Keratinocyte (primary cell): ENCODE results near the gene RASGRP3. TPM values are rescaled to one million over a fixed set of nuclear protein-coding genes. Genes with fewer than 3 reads are reported as not detected.

Experiments used
- DNase-seq: peaks from one replicate; pipeline ENCODE4 v3.0.0-alpha.2; 2011; ENCODE audit warnings: low read depth, missing footprints, low spot score
- FAIRE-seq: peaks from 2 replicates; lab custom pipeline; 2011; peaks lifted over from hg19 to GRCh38; lab: Jason Lieb, UNC
- H2AFZ ChIP-seq: 2 replicates; pipeline ENCODE4 v1.6.0; 2012; ENCODE audit warnings: low read length, control low read depth, inconsistent platforms; ENCODE audit not compliant: control insufficient read depth
- H3K27ac ChIP-seq: 2 replicates; pipeline ENCODE4 v1.5.1; 2011; ENCODE audit warnings: low read length; ENCODE audit not compliant: control insufficient read depth, insufficient read depth
- H3K27me3 ChIP-seq: 3 replicates; pipeline ENCODE4 v1.6.0; 2011; ENCODE audit warnings: low read length; ENCODE audit not compliant: control insufficient read depth, insufficient read depth; ENCODE audit errors: extremely low read depth
- H3K36me3 ChIP-seq, 2 experiments: 2 replicates in 1 of 2; 3 replicates in 1 of 2; pipeline ENCODE4 v1.5.1; 2011; ENCODE audit warnings: low read length in 2 of 2, mild to moderate bottlenecking in 1 of 2; ENCODE audit not compliant: control insufficient read depth in 2 of 2, insufficient read depth in 2 of 2; ENCODE audit errors: extremely low read depth in 1 of 2
- H3K4me1 ChIP-seq: 3 replicates; pipeline ENCODE4 v1.5.1; 2011; ENCODE audit warnings: low read length; ENCODE audit not compliant: control insufficient read depth, insufficient read depth; ENCODE audit errors: extremely low read depth
- H3K4me2 ChIP-seq: 3 replicates; pipeline ENCODE4 v1.6.0; 2011; ENCODE audit warnings: low read depth, low read length; ENCODE audit not compliant: control insufficient read depth, insufficient read depth; ENCODE audit errors: extremely low read depth
- H3K4me3 ChIP-seq, 3 experiments: fragments of 200-600 bp in 1 of 3; sonication (generic) in 1 of 3; 2 replicates in 2 of 3; 3 replicates in 1 of 3; pipeline ENCODE4 v1.5.1; 2011 to 2016; ENCODE audit warnings: low read length in 3 of 3, mild to moderate bottlenecking in 3 of 3, control low read depth in 2 of 3, inconsistent platforms in 1 of 3, low read depth in 1 of 3, mixed read lengths in 1 of 3, mixed run types in 1 of 3, moderate library complexity in 1 of 3; ENCODE audit not compliant: control insufficient read depth in 2 of 3, insufficient read depth in 2 of 3; ENCODE audit errors: extremely low read depth in 1 of 3
- H3K79me2 ChIP-seq: 2 replicates; pipeline ENCODE4 v1.6.0; 2012; ENCODE audit warnings: low read length; ENCODE audit not compliant: control insufficient read depth, insufficient read depth
- H3K9ac ChIP-seq: 3 replicates; pipeline ENCODE4 v1.6.0; 2011; ENCODE audit warnings: low read length; ENCODE audit not compliant: control insufficient read depth, insufficient read depth; ENCODE audit errors: extremely low read depth
- H3K9me1 ChIP-seq: 3 replicates; pipeline ENCODE4 v1.6.0; 2011; ENCODE audit warnings: low read length; ENCODE audit not compliant: control insufficient read depth, insufficient read depth; ENCODE audit errors: extremely low read depth
- H3K9me3 ChIP-seq: 2 replicates; pipeline ENCODE4 v1.5.1; 2012; ENCODE audit warnings: low read depth, low read length; ENCODE audit not compliant: control insufficient read depth
- H4K20me1 ChIP-seq: 3 replicates; pipeline ENCODE4 v1.6.0; 2011; ENCODE audit warnings: low read length; ENCODE audit not compliant: control insufficient read depth, insufficient read depth; ENCODE audit errors: extremely low read depth
- CTCF ChIP-seq, 3 experiments: IDR thresholded peaks in 1 of 3; conservative IDR thresholded peaks in 1 of 3; optimal IDR thresholded peaks in 1 of 3; 2 replicates in 2 of 3; 3 replicates in 1 of 3; pipeline versions ENCODE3 to v1.5.1; 2011; ENCODE audit warnings: low read length in 3 of 3, mild to moderate bottlenecking in 3 of 3, moderate library complexity in 2 of 3, control low read depth in 1 of 3, inconsistent platforms in 1 of 3; ENCODE audit not compliant: insufficient read depth in 2 of 3; ENCODE audit errors: extremely low read depth in 1 of 3
- EZH2 ChIP-seq: IDR thresholded peaks from one replicate; pipeline ENCODE4 v1.6.1; 2012; ENCODE audit warnings: inconsistent platforms, mild to moderate bottlenecking, low read length, moderate library complexity
- dilution Hi-C: fragments of 300-500 bp; cut with MboI; formaldehyde crosslinking; loops from one replicate; pipeline ENCODE4 v1.7.0; 2020; ENCODE audit warnings: low sequenced_read_pairs; ENCODE audit not compliant: extremely low pct_ligation_motif_present
- polyA plus RNA-seq, 5 experiments: library from polyadenylated mRNA; depleted of rRNA in 3 of 5; stranded (reverse) in 3 of 5; stranded (forward) in 1 of 5; unstranded in 1 of 5; fragments of >200 nt; gene quantifications; 1 replicate in 1 of 5; 2 replicates in 3 of 5; 3 replicates in 1 of 5; pipeline versions ENCODE4 v1.2.1 to v1.2.3, GENCODE V29; 2011 to 2012; ENCODE audit warnings: missing spikeins in 2 of 5, low read depth in 1 of 5, low replicate concordance in 1 of 5

Gene RASGRP3
- polyA plus RNA-seq, 1 donor (not counting 4 experiments of a cell fraction or from before 2014, with no cell fraction given), result 0.56 TPM

GRCh38 chr2:33513480-33513879, 37.0 kb downstream of the RASGRP3 start:
- H3K9me3 ChIP-seq, result no peaks in the 10 kb centered on the region
- no peak overlapping the region for H3K27ac ChIP-seq
- TF ChIP-seq EZH2, result no peak
- TF ChIP-seq CTCF (optimal IDR thresholded peaks at IDR 0.05 in 1 of 3, IDR thresholded peaks at IDR 0.05 in 1 of 3, conservative IDR thresholded peaks at IDR 0.05 in 1 of 3; ENCODE audit: extremely low read depth in 1 of 3, insufficient read depth in 2 of 3, low read length in 3 of 3), result no peak
- no peaks in the 10 kb centered on the region for H3K79me2 ChIP-seq
- H3K9ac ChIP-seq, result no peak overlapping the region
- H3K4me2 ChIP-seq, result no peak overlapping the region
- H3K4me3 ChIP-seq, result no peak overlapping the region
- DNase-seq (no peak), FAIRE-seq (no peak)
- H2AFZ ChIP-seq, result no peak overlapping the region
- H3K27me3 ChIP-seq, result no peaks in the 10 kb centered on the region
- dilution Hi-C loops, result no loop called here
- no peaks in the 10 kb centered on the region for H3K36me3 ChIP-seq
- no peaks in the 10 kb centered on the region for H4K20me1 ChIP-seq
- no peaks in the 10 kb centered on the region for H3K9me1 ChIP-seq
- no peaks in the 10 kb centered on the region for H3K4me1 ChIP-seq

GRCh38 chr2:33516456-33516995, 40.1 kb downstream of the RASGRP3 start:
- Histone ChIP-seq H3K4me1 (no peaks in the 10 kb centered on the region), H3K4me3 (no peak overlapping the region), H2AFZ (no peak overlapping the region), H3K9me3 (no peaks in the 10 kb centered on the region), H3K27me3 (no peaks in the 10 kb centered on the region), H3K27ac (no peak overlapping the region), H3K9ac (no peak overlapping the region), H3K36me3 (no peaks in the 10 kb centered on the region), H3K4me2 (no peak overlapping the region), H4K20me1 (no peaks in the 10 kb centered on the region), H3K79me2 (no peaks in the 10 kb centered on the region), H3K9me1 (no peaks in the 10 kb centered on the region)
- no peak for FAIRE-seq
- DNase-seq, result no peak
- TF ChIP-seq EZH2, result no peak
- TF ChIP-seq CTCF (optimal IDR thresholded peaks at IDR 0.05 in 1 of 3, IDR thresholded peaks at IDR 0.05 in 1 of 3, conservative IDR thresholded peaks at IDR 0.05 in 1 of 3; ENCODE audit: extremely low read depth in 1 of 3, insufficient read depth in 2 of 3, low read length in 3 of 3), result no peak
- dilution Hi-C loops, result no loop called here
